Renal cortical epithelial cell (primary cell): ENCODE data around the gene PPP3R2. TPM values are rescaled to one million over a fixed set of nuclear protein-coding genes. Genes with fewer than 3 reads are reported as not detected.
"Not testable (repeated sequence)": the region's sequence is repeated elsewhere in the genome, so short reads cannot be mapped to it uniquely, and the experiment has no call there.

ENCODE experiments used
- DNase-seq: peaks from one replicate; pipeline ENCODE4 v3.0.0-alpha.2; 2011; ENCODE audit warnings: low read depth
- total RNA-seq: library from RNA; depleted of rRNA; stranded (reverse); fragments of >200 nt; gene quantifications from 2 replicates; pipeline ENCODE4 v1.2.3, GENCODE V29; 2014

Gene PPP3R2
- total RNA-seq, 1 donor from 2014 or later = not detected

- DNase-seq = no peak
These were observed 7.3 kb downstream of the PPP3R2 start for GRCh38 chr9:101587332-101588043.

- DNase-seq = no peak
These were observed 8.1 kb downstream of the PPP3R2 start for GRCh38 chr9:101586651-101587050.

GRCh38 chr9:101585740-101586139 lies 9.0 kb downstream of the PPP3R2 start:
- DNase-seq = no peak

DNA sequence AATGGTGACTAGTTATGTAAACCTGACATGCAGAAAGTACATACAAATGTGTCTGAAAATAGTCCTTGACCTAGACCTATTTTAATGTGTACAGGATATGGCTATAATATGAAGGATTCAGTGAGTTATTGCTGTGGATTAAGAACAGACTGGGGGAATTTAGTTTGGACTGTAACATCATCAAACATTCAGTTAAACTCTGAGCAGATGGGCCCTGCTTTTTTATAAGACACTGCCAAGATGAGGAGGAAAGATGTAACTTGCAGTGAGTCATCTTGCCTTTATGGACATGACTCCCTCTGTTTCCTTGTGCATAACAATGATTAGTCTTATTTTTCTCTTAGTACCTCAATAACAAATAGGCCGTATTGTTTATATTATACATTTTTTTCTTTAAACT lies 12.2 kb downstream of the PPP3R2 start:
- DNase-seq = peak; percentile 10

- no peak for DNase-seq
These were observed 14.8 kb downstream of the PPP3R2 start for GRCh38 chr9:101579711-101580545.

GRCh38 chr9:101578378-101578777 lies 16.4 kb downstream of the PPP3R2 start:
- no peak for DNase-seq

GRCh38 chr9:101574731-101575333 lies 19.9 kb downstream of the PPP3R2 start:
- no peak for DNase-seq

DNA sequence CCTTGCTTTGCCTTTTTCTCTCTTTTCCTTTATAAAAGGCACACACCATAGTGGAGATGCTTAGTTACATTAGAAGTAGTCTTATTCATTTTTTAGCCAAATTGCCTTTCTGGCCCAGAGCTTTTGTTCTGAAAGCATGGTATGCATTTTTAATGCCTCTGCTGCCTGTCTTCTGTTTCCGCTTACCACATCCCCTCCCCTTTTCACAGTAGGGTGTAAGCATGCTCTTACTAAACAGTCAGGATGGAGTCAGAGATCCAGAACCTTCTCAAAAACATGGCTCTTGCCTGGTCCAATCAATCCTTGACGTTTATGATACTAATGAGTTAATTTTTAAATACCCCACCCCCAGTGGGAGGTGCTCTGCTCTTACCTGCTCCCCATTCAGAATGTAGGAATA lies 22.5 kb downstream of the PPP3R2 start:
- DNase-seq = no peak

- DNase-seq = no peak
These were observed 23.7 kb downstream of the PPP3R2 start for GRCh38 chr9:101571114-101571513.

- no peak for DNase-seq
These were observed 24.8 kb downstream of the PPP3R2 start for GRCh38 chr9:101569741-101570501.

GRCh38 chr9:101567725-101568350 lies 26.9 kb downstream of the PPP3R2 start:
- no peak for DNase-seq

DNA sequence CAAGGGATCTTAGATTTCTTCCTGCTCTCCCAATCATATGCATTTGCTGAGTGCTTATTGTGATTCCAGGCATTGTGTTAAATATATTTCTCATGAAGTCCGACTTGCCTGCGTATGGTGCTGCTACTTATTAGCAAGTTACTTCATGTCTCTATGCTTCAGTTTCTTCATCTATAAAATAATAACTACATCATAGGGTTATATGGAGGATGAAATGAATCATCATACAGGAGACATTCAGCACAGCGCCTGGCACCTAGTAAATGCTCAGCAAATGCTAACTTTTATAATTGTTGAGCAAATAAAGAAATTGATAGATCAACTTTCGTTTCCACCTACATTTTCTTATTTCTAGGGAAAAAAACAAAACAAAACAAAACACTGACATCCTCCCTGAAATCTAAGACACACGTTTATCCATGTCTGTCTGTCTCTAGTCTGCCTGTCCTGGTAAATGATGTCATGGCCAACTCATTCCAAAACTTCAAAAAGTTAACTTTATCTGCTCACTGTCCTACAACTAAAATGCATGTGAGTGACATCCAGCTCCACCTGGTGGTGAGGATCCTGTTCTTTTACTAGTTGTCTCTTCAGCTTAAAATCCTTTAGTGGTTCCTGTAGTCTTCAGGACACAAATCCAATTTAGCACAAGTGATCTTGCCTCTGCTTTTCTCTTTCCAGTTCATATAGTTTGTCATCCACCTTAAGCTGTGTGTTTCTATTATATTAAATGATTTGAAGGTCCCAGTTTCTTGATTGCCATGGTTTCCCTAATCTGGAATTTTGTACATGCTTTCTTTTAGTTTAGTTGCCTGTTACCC lies 27.7 kb downstream of the PPP3R2 start:
- peak; percentile 33 for DNase-seq

- DNase-seq = no peak
These were observed 30.5 kb downstream of the PPP3R2 start for GRCh38 chr9:101564252-101564651.

- DNase-seq = no peak
These were observed 31.8 kb downstream of the PPP3R2 start for GRCh38 chr9:101562966-101563365.

DNA sequence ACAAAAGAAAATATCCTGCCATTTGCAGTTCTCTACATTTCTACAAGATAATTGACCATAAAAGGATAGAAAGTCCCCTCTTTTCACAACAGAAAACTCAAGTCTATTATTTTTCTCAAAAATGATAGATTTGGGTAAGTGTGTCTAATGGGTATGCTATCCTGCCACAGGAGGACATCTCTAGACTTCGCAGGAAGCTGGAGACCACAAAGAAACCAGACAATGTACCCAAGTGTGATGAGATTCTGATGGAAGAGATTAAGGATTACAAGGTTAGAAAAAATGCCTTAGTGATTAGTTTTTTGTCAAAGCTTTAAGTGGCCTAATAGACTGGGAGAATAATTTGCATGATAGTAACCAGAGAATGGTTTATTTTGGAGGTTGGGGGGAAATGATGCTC lies 33.0 kb downstream of the PPP3R2 start:
- DNase-seq = no peak

DNA sequence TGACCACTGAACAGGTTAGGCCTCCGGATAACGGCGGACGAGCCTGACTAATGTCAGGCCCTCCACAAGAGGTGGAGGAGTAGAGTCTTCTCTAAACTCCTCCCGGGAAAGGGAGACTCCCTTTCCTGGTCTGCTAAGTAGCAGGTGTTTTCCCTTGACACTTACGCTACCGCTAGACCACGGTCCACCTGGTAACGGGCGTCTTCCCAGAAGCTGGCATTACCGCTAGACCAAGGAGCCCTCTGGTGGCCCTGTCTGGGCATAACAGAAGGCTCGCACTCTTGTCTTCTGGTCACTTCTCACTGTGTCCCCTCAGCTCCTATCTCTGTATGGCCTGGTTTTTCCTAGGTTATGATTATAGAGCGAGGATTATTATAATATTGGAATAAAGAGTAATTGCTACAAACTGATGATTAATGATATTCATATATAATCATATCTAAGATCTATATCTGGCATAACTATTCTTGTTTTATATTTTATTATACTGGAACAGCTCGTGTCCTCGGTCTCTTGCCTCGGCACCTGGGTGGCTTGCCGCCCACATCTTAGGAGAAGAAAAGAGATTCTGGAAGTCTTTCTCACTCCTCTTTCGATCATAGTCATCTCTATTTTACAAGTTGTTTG lies 45.2 kb downstream of the PPP3R2 start:
- not testable (repeated sequence) for DNase-seq

DNA sequence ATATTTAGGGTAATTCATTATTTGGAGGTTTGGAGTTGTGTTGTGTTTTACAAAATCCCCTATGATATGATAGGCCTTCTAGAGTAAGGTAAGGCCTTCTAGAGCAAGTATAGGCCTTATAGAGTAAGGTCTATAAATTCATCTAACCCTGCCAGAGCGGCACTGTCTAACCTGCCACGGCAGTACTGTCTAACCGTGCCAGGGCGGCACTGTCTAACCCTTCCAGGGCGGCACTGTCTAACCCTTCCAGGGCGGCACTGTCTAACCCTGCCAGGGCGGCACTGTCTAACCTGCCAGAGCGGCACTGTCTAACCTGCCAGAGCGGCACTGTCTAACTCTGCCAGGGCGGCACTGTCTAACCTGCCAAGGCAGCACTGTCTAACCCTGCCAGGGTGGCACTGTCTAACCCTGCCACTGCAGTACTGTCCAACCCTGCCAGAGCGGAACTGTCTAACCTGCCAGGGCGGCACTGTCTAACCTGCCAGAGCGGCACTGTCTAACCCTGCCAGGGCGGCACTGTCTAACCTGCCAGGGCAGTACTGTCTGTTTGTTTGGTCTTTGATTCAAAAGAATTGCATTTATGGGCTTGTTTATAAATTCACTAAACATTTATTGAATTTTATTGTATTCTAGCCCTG lies 51.6 kb downstream of the PPP3R2 start:
- no peak for DNase-seq
